HG02610 (cell line): ENCODE results near the gene SYT17.

Experiments
- ATAC-seq: cut with Tn5 transposase; IDR thresholded peaks from one replicate; pipeline ENCODE4 v1.9.1; 2021; ENCODE audit warnings: mild to moderate bottlenecking, moderate library complexity; ENCODE audit not compliant: unreplicated experiment

SYT17 gene

DNA sequence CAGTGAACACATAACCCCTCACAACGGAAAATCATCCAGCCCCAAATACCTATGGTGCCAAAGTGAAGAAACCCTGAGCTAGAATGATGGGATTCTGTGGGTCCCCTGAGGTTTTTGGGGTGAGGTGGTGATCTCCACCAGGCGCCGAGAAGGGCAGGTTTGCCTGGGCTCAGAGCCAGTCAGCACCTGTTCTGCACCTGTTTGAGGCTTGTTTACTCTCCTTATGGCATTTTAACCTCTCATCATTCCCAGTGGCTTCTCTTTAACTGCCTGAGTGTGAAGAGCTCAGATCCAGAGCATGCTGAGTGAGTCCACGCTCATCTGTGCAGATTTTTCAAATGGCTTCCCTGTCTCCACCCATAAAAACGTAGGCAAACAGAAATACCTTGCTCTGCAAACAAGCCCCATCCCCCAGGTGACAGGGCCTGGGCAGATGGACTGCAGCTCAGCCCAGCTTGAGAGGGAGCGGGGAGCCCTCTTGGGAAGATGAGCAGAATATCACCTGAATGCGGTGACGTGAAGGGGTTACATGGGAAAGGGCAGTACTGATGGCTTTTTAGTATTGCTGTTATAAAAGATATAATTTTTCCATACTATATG lies 77.4 kb downstream of the SYT17 start:
- ATAC-seq, result no peak

DNA sequence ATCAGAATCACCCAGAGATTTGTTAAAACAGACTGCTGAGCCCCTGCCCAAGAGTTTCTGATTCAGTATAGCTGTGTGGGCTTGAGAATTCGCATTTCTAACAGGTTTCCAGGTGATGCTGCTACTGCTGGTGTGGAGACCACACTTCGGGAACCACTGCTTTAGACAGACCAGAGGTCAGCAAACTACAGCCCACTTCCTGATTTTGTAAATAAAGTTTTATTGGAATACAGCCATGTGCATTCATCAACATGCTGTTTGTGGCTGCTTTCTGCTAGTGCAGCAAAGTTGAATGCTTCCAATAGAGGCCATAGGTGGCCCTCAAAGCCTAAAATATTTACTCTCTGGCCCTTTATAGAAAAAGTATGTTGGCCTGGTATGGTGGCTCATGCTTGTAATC lies 84.9 kb downstream of the SYT17 start:
- ATAC-seq, result no peak

DNA sequence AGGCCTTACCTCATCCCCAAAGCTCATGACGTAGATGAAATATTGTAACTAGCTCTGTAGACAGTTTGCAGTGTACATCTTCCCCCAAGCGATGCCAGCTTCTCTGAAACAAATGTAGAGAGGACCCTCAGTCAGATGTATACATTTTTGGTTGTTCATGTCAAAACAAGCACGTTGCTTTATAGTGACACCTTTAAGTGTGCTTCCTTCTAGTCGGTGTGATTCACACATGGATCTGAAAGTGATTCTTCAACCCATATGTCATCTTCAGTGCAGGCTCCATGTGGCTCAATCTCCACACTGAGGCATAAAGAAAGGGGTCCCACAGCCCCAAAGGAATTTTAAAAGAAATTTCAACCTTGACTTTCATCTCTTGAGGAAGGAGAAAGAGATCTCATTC lies 86.6 kb downstream of the SYT17 start:
- no peak for ATAC-seq

DNA sequence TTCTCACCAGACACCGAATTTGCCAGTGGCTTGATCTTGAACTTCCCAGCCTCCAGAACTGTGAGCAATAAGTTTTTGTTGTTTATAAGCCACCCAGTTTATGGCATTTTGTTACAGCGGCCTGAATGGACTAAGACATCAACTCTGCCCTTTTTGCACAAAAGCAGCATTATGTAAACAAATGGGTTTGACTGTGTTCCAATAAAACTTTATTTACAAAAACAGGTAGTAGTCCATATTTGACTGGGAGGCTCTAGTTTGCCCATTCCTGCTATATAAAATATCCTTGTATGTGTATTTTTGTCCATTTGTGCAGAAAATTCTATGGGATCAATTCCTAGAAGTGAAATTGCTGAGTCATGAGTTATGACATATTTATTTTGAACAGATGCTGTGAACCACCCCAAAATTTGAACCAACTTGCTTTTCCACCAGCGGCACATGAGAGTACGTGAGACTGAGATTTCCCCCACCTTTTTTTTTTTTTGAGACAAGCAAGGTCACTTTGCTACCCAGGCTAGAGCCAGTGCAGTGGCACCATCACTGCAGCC lies 96.2 kb downstream of the SYT17 start:
- no peak for ATAC-seq

DNA sequence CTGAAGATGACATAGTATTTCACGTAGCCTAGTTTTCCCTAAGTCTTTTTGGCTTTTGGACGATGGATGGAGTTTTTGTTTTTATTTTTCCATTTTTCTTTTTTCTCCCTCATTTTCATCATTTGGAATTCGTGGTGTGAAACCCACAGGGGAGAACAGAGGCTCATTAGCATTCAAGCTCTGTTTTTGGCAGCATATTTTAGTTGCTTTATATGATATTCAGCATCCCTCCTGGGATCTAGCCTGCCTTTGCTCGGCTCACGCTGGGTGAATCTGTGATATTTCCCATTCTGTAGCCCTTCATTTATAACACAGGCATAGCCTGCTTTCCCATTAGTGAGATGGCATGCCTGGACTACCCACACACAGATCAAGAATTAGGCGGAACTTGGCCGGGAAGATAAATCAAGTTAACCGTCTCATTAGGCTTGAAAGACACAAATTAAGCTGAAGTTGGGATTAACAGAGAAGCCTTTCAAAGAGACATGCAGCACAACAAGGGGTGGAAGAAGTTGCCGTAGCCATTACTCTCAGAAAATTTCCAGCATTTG lies 97.4 kb downstream of the SYT17 start:
- ATAC-seq, result no peak

DNA sequence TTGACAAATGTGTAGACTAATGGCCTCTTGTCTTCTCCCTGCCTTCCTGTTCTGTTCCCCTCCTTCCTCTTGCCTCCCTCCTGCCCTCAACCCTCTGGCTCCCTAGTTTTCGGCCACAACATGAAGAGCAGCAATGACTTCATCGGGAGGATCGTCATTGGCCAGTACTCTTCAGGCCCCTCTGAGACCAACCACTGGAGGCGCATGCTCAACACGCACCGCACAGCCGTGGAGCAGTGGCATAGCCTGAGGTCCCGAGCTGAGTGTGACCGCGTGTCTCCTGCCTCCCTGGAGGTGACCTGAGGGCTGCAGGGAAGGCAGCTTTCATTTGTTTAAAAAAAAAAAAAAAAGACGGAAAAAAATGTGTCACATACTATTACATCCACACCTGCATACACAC lies 98.7 kb downstream of the SYT17 start:
- ATAC-seq, result no peak

DNA sequence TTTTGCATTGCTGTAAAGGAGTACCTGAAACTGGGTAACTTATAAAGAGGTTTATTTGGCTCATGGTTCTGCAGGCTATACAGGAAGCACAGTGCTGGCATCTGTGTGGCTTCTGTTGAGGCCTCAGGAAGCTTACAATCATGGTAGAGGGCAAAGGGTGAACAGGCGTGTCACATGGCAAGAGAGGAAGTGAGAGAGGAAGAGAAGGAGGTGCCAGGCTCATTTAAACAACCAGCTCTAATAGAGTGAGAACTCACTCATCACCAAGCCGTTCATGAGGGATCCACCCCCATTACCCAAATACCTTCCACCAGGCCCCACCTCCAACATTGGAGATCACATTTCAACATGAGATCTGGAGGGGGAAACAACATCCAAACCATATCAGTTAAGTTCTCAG lies 101.1 kb downstream of the SYT17 start:
- no peak for ATAC-seq

DNA sequence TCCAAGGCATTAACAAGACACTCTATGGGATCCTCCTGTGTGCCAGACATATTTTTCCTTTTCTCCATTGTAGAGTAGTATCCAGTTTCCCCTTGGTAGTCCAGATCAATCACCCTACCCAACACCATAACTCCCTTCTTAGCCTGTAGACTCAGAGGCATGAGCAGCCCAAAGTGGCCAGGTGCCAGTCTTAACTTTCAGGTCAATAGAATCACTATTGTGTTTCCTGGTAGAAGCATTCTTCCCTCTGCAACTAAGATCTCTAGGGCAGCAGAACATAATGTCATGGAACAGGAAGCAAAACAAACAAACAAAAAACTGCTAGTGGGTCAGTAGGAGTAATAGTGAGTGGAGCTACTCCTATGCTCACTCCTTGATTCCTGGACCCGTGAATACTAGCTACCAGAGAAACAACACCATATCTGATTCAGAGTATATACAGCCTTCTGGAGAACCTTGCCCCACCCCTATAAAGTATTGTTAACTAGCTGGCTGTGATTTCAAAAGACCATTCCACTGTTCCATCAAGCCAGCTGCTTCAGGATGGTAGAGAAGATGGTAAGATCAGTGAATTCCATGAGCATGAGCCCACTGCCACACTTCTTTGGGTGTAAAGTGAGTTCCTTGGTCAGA lies 106.2 kb downstream of the SYT17 start:
- no peak for ATAC-seq

DNA sequence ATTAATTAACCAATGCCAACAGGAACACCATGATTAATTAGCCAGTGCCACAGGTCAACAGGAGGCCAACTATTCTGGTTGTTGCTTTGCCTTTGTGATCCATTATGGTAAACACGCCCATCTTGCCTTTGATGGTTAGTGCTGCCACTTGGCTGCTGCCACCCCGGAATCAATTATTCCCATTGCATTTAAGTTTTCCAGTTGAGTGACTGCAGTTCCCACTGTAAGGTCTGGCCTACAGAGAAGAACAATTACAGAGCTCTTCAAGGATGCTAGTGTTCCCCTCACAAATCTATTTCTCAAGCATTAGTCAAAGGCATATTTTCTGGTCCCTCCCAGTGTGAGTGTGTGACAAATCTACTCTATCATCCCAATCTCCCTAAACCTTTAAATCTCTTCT lies 110.4 kb downstream of the SYT17 start:
- ATAC-seq, result no peak

DNA sequence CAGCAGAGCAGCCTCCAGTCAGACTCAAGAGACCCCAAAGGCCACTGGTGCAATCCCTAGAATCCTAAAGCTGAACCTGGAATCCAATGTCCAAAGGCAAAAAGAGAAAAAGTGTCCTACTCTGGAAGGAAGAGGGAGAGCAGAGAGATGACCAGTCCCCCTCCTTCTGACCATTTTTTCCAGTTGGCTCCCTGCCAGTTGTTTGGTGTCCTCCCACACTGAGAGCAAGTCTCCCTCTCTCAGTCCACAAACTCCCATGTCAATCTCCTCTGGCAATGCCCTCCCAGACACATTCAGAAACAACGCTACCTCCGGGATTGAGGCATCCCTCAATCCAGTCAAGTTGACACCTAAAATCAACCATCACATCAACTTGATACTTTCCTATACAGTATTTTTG lies 113.2 kb downstream of the SYT17 start:
- ATAC-seq, result no peak

DNA sequence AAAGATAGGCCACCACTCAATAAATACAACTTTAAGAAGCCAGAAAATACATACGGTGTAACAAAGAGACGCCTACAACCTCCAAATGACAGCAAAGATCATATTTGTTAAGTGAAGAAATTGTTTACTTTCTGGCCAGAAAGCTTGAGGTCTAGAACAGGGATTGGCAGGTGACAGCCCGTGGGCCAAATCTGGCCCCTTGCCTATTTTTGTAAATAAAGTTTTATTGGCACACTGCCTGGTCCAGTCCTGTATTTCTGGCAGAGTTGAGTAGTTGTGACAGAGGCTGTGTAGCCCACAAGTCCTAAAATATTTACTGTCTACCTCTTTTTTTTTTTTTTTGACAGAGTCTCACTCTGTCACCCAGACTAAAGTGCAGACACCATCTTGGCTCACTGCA lies 114.1 kb downstream of the SYT17 start:
- ATAC-seq, result no peak

DNA sequence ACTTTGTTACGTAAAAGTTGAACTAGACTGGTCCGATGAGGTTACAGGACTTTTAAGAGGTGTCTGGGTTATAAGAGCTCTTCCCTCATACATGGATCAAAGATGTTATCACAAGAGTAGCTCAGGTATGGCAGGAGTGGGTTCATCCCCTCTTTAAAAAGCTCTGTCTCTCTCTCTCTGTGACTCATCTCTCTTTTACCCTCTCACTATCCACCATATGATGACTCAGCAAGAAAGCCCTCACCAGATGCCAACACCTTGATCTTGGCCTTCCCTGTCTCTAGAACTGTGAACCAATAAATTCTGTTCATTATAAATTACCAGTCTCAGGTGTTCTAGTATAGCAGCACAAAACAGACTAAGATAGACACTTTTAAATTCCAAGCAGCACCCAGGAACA lies 115.6 kb downstream of the SYT17 start:
- no peak for ATAC-seq

DNA sequence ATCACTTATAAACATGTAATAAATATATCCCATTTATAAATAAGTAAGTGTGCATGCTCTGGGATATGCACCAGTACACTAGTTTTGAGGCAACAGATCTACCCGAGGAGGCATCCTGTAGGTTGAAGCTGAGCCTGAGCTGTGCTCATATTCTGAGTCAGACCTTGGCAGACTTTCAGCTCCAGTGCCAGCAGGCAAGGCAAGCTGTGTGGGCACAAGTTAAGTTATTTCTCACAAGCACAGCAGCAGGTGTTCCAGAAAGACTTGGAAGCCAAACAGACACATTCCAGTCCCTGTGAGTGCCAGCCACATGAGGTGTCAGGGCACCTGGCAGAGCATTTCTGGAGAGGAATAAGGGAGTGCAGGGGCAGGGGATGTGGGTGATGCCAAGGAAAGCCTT lies 116.2 kb downstream of the SYT17 start:
- no peak for ATAC-seq

DNA sequence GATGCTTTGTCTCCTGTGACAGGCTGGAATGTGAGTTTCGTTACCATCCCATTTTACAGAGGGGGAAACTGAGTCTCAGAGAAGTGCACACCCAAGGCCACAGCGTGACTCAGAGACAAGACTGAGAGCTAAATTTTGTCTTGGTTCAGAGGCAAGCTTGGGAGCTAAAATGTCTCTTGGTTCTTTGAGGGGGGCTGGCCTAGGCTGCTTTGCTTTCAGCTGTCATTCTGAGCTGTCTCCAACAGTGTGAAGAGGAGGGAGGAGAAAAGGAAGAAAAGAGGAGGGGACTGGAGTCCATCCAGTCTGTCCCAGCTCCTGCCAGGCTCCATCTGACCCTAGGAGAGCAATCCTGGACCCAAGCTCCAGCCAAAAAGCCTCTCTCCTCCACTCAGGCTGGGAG lies 117.4 kb downstream of the SYT17 start, which contains the start of gene CLEC19A:
CLEC19A (plus strand) TSS at position 301 of the 400 bp plus-strand sequence. CDS start 121 bp downstream, outside the sequence.
- no peak for ATAC-seq

DNA sequence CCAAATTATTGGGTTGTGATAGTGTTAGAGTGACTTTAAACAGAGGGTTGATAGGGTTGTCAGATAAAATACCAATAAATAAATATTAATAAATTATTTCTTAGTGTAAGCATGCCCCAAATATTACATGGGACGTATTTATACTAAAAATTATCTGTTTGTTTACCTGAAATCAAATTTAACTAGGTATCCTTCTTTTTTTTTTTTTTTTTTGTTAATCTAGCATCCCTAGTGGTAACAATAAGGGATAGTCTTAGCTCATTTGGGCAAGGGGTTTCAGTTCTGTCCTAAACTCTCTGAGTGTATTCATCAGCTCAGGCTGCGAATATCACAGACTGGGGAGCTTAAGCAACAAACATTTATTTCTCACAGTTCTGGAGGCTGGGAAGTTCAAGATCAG lies 118.8 kb downstream of the SYT17 start:
- no peak for ATAC-seq

DNA sequence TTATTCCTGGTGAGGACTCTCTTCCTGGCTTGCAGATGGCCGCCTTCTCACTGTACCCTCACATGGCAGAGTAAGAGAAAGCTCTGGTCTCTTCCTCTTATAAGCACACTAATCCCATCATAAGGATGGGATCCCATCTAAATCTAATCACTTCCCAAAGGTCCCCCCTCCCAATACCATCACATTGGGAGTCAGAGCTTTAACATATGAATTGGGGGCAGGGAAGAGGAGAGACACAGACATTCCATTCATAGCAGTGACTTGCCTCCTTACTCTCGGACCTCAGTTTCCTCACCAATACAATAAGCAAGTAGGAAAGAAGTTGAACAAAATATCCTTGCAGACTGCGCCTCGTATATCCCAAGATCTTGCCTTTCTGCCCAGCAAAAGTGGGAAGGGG lies 119.2 kb downstream of the SYT17 start:
- no peak for ATAC-seq

DNA sequence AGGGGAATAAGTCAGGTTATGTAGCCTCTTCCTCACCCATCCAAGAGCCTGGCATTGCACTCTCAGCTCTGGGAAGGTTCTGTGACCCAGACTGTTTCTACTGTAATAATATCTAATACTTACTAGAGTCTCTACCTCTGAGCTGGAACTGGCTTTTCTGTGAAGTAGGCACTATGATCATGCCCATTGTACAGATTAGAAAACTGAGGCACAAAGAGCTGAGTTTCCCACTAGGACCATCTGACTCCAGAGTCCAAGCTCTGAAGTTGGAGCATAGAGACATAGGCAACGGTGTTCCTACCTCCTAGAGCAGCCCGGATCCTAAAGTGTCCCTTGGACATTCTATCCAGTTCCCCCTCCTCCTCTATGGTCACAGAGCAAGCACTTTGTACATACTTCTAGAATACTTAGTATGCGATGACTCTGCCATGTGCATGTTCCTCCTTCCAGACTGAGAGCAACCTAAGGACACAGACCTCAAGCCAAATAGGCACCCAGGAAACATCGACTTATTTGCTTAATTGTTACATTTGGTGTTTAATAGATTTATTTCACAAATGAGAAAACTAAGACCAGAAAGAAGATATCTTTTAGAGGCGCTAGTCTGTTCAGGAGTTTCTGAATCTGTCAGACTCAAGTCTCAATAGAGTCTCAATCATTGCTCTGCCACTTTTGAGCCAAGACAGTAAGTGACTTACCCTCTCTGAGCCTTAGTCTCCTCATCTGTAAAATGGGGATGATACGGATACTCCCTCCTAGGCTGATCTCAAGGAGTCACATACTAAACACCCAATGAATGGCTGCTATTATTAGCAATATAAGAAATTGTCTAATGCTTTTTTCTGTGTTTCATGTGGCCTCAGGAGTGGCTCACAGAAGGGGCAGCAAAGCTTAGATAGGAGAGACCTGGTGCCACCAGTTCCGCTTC lies 121.1 kb downstream of the SYT17 start:
- no peak for ATAC-seq

DNA sequence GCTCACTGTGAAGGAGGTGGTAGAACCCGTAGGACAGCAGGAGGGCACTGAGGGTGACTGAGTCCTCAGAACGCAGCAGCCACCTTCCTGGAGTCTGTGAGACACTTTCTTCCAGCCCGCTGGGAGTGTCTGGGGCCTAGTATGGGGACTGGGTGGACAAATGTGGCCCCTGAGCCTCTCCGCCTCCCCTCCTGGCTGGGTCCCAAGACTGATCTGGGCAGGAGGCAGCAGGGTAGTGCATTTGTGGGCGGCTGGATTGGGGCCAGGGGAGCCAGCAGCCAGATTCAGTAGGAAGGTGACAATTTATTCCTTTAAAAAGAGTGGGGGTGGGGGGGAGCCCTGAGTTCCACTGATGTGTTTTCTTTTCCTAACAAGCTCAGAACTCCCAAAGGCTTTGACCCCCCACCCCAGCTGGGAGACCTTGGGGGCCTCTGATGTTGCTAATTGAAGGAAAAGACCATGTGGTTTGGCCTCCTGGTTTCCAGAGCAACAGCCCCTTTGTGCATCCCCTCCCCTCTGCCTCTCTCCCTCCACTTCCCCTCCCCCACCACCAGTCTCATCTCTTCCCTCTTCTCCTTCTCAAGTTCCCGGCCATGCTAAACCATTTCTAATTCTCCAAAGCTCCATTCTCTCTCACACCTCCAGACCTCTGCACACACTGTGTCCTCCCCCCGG lies 121.9 kb downstream of the SYT17 start:
- ATAC-seq, result no peak

DNA sequence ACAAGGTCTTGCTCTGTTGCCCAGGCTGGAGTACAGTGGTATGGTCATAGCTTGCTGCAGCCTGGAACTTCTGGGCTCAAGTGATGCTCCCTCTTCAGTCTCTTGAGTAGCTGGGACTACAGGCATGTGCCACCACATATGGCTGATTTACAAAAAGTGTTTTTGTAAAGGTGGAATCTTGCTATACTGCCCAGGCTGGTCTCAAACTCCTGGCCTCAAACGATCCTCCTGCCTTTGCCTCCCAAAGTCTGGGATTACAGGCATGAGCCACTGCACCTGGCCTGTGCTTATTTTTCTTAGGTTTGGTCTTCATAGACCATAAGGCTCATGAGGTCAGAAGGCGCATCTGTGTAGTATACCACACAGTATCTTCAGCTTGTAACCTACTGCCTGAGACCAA lies 122.8 kb downstream of the SYT17 start:
- ATAC-seq, result no peak

DNA sequence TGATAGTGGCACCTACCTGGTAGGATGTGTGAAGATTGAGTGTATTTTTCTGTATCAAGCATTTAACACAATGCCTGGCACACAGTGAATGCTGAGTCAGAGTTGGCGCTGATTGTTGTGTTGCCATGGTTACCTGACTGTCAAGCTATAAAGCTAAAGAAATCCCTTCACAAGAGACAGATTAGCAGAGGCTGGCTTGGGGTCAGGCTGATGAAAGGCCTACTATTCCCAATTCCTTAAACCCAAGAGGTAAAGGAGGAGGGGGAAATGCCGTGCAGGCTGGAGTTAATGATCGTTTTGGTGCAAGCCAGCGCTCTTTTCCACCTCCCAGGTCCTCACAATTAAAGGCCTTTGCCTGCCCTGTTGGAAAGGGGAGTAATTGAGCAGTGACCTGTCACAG lies 123.4 kb downstream of the SYT17 start:
- ATAC-seq, result no peak

DNA sequence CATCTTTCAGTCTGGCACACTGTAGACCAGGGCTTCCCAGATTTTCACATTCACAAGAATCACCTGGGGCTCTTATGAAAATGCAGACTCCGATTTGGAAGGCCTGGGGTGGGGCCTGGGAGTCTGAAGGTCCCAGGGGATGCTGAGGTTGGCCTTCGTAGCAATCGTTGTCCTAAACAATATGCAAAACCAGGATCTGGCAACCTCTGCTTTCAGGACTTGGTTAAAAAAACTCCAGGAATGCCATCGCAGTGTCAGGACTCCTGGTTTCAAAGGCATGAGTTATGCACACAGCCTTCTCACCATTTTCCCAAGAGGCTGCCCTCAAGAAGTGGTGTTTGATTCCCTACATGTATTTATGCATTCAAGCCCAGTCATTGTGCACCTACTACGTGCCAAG lies 124.1 kb downstream of the SYT17 start:
- no peak for ATAC-seq
